AG10803 (cell line): ENCODE results near the gene ERP27.

Experiments used
- DNase-seq: peaks from one replicate; pipeline ENCODE4 v3.0.0; 2010; ENCODE audit warnings: low read depth
- H3K4me3 ChIP-seq: 2 replicates; pipeline ENCODE4 v1.5.1; 2011; ENCODE audit warnings: mild to moderate bottlenecking, low read length, control low read depth
- TF ChIP-seq, protein P1 (sequence below): conservative IDR thresholded peaks from 2 replicates; pipeline ENCODE4 v1.5.1; 2011; ENCODE audit warnings: mild to moderate bottlenecking, low read length, control low read depth, inconsistent platforms

ERP27 gene

DNA sequence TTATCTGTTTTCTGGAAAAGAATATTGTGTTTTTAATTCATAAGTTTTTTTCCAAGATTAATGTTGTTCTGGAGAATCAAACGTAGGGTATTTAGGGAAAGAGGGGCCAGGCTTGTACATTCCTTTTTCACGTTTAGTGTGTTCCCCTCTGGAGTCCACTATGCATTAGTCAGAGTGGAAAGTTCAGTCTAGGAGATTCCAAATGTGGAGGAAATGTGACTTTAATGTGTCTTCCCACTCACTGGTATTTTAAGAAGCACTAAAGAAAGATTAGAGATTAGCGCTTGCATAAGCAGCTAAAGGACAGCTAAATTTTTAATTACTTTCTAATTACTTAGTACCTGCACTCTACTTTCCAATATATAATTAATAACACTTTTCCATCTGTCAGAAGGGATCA lies 30.1 kb upstream of the ERP27 start:
- TF ChIP-seq, protein P1, sequence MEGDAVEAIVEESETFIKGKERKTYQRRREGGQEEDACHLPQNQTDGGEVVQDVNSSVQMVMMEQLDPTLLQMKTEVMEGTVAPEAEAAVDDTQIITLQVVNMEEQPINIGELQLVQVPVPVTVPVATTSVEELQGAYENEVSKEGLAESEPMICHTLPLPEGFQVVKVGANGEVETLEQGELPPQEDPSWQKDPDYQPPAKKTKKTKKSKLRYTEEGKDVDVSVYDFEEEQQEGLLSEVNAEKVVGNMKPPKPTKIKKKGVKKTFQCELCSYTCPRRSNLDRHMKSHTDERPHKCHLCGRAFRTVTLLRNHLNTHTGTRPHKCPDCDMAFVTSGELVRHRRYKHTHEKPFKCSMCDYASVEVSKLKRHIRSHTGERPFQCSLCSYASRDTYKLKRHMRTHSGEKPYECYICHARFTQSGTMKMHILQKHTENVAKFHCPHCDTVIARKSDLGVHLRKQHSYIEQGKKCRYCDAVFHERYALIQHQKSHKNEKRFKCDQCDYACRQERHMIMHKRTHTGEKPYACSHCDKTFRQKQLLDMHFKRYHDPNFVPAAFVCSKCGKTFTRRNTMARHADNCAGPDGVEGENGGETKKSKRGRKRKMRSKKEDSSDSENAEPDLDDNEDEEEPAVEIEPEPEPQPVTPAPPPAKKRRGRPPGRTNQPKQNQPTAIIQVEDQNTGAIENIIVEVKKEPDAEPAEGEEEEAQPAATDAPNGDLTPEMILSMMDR: no peak
- H3K4me3 ChIP-seq: no peak overlapping the region

DNA sequence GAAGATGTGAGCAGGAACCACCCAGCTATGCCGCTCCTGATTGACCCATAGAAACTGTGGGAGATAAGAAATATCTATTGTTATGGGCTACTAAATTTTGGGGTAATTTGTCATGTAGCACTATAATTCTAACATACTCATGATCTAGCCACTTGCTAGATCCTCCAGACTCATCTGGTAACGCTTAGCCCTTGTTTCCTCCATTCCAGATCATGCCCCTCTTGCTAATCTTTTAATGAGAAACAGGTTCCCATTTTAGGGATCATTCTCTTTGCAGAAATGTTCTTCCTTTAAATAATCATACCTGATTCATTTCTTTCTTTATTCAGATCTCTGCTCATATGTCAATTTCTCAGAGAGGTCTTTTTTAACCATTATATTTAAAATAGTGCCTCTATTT lies 26.9 kb upstream of the ERP27 start:
- DNase-seq: no peak
- no peak overlapping the region for H3K4me3 ChIP-seq
- TF ChIP-seq, protein P1: no peak

More for the DNA sequence above, 30.1 kb upstream of the ERP27 start:
- DNase-seq: no peak

DNA sequence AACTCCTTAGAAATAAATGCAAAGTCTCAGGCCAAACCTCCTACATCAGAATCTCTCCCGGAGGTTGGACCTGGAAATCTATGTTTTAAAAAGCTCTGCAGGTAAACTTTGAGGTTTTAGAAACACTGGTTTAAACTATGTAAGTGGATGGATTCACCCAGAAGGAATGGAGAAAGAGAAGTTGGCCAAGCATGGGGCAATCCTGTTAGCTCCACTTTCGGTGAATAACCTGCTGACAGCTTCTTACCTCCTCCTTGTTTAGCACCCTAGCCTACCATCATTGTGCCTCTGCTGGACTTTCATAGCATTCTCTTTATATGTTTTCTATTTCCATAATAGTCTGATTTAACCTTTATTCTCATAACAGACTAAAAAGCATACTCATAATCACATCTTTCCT lies 26.1 kb upstream of the ERP27 start:
- no peak for DNase-seq
- TF ChIP-seq, protein P1: no peak

DNA sequence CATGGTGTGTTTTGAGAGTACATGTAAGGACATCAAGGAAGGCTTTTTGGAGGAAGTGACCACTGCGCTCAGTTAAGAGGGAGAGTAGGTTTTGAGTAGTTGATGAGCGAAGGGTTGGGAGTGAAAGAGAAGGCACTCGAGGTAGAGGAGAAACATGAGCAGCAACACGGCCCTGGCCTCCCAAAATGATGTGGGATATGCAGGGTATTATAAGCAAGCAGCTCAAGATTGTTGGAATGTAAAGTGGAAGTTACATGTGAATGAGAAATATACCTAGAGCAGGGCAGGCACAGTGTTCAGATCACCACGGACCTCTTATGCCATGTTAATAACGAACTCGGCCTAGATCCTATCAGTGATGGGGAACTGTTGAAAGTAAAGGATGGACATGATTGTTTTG lies 25.2 kb upstream of the ERP27 start:
- no peak overlapping the region for H3K4me3 ChIP-seq
- DNase-seq: no peak

More for the DNA sequence above, 26.1 kb upstream of the ERP27 start:
- no peak overlapping the region for H3K4me3 ChIP-seq

DNA sequence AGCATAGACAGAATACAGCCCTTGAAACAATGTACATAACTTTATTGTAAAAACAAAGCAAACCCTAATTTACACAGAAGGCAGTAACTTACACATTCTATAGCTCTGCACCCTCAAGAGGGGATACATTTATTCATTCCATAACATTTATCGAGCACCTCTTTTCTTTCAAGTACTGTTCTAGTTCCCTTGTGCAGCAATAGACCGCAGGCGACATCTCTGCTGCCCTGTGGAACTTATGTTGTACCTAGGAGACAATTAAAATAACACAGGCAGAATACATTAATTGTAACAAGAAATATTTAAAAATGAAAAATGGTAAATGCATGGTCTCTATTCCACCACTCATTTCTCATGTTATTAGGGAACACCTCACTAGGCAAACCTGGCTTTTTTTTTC lies 24.5 kb upstream of the ERP27 start:
- H3K4me3 ChIP-seq: no peak overlapping the region
- TF ChIP-seq, protein P1: no peak
- no peak for DNase-seq

More for the DNA sequence above, 25.2 kb upstream of the ERP27 start:
- TF ChIP-seq, protein P1: no peak

DNA sequence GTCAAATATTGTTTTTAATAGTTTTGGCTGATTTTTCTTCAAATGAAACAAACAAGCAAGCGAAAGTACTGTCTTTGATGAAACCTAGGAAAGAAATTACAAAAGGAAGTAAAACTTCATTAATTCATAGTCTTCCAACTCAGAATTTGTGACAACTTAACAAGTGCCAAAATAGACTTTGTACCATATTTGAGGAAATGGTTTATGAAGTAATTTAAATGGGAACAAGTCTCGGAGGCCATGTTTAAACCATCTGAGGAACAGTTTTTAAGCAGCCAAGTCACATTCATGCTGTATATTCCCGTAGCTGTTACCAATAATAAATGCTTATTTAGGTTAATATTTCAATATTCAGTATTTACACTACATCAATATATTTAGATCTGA lies 23.8 kb upstream of the ERP27 start:
- no peak overlapping the region for H3K4me3 ChIP-seq
- TF ChIP-seq, protein P1: no peak
- no peak for DNase-seq

DNA sequence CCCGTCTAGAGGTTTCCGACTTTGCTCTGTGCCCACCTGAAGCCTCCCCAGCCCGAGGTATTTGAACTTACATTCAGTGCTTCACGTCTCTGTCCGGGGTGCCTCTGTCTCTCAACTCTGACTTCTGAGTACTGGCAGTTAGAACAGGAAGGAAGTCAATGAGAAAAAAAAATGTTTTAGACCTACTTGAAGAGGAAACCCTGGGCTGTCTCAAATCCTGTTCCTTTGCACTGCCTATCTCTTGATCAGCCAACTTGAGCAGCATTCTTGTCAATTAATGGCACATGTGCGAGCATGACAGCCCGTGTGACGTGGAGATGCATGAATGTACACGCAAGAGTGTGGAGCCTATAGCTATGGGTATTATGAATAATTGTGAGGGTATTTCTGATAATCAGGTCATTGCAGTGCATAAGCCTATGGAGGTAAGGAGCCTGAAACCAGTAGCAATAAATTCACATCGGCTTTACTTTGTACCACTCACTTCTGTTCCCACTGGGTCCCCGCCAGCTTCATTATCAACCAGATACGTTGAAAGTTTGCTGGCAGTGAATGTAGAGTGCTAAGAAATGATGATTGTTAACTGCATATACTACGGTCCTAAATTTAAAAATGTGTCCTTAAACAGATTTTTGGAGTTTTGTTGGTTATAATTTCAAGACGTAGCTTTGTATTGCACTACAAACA lies 23.3 kb upstream of the ERP27 start, which contains the start of gene ARHGDIB:
Gene ARHGDIB, minus strand, starts transcription at position 136 of the 687 bp plus-strand sequence. CDS start 10,889 bp downstream, outside the sequence.
- no peak for DNase-seq
- no peak within 1 kb of the TSS for H3K4me3 ChIP-seq
- TF ChIP-seq, protein P1: no peak
